GM18511 (cell line): ENCODE results near the gene SUSD1.

Experiments used
- ATAC-seq: cut with Tn5 transposase; IDR thresholded peaks from one replicate; pipeline ENCODE4 v1.9.1; 2021; ENCODE audit warnings: mild to moderate bottlenecking, moderate library complexity; ENCODE audit not compliant: unreplicated experiment

Gene SUSD1

GRCh38 chr9:112020680-112021596 lies 154.2 kb downstream of the SUSD1 start:
- ATAC-seq = peak; percentile 80

- no peak for ATAC-seq
These were observed 157.2 kb downstream of the SUSD1 start for GRCh38 chr9:112017878-112018277.

GRCh38 chr9:112015736-112016135 lies 159.4 kb downstream of the SUSD1 start:
- ATAC-seq = no peak

- peak; percentile 43 for ATAC-seq
These were observed 159.9 kb downstream of the SUSD1 start for GRCh38 chr9:112015149-112015548.

GRCh38 chr9:112013266-112013665 lies 161.8 kb downstream of the SUSD1 start:
- ATAC-seq = no peak

GRCh38 chr9:112012026-112012902 lies 162.8 kb downstream of the SUSD1 start:
- ATAC-seq = peak; percentile 81

- no peak for ATAC-seq
These were observed 164.0 kb downstream of the SUSD1 start for GRCh38 chr9:112011051-112011620.

- ATAC-seq = no peak
These were observed 164.6 kb downstream of the SUSD1 start for GRCh38 chr9:112010537-112010936.

- no peak for ATAC-seq
These were observed 165.4 kb downstream of the SUSD1 start for GRCh38 chr9:112009656-112010055.

- peak; percentile 47 for ATAC-seq
These were observed 167.4 kb downstream of the SUSD1 start for GRCh38 chr9:112007575-112008240.

- ATAC-seq = no peak
These were observed 168.6 kb downstream of the SUSD1 start for GRCh38 chr9:112006361-112007020.

- no peak for ATAC-seq
These were observed 169.2 kb downstream of the SUSD1 start for GRCh38 chr9:112005939-112006338.

- ATAC-seq = no peak
These were observed 171.6 kb downstream of the SUSD1 start for GRCh38 chr9:112003538-112003937.

GRCh38 chr9:112002847-112003457 lies 172.1 kb downstream of the SUSD1 start:
- no peak for ATAC-seq

- ATAC-seq = no peak
These were observed 172.8 kb downstream of the SUSD1 start for GRCh38 chr9:112002131-112002846.

GRCh38 chr9:112000743-112001142 lies 174.4 kb downstream of the SUSD1 start:
- no peak for ATAC-seq

GRCh38 chr9:111999319-111999718 lies 175.8 kb downstream of the SUSD1 start:
- no peak for ATAC-seq

- no peak for ATAC-seq
These were observed 177.3 kb downstream of the SUSD1 start for GRCh38 chr9:111997831-111998230.

GRCh38 chr9:111994831-111995458 lies 180.2 kb downstream of the SUSD1 start:
- peak; percentile 63 for ATAC-seq
